GM06990 (cell line): ENCODE results near the gene FAM171A1.

Experiments
- DNase-seq: peaks from one replicate; pipeline ENCODE4 v3.0.0-alpha.2; 2011; ENCODE audit not compliant: insufficient read length; ENCODE audit errors: extremely low read depth
- H3K27me3 ChIP-seq: replicated peaks from 2 replicates; pipeline ENCODE4 v1.6.0; 2011; ENCODE audit warnings: low read length; ENCODE audit not compliant: control insufficient read depth, insufficient read depth
- H3K36me3 ChIP-seq: 2 replicates; pipeline ENCODE4 v1.5.1; 2011; ENCODE audit warnings: low read length; ENCODE audit not compliant: control insufficient read depth, insufficient read depth
- H3K4me3 ChIP-seq: replicated peaks from 2 replicates; pipeline ENCODE4 v1.5.1; 2011; ENCODE audit warnings: low read depth, mild to moderate bottlenecking, control low read depth, low read length
- CTCF ChIP-seq: IDR thresholded peaks from 2 replicates; pipeline ENCODE4 v1.5.1; 2011; ENCODE audit warnings: low read length, control low read depth, mild to moderate bottlenecking, inconsistent platforms; ENCODE audit not compliant: insufficient read depth, poor library complexity, severe bottlenecking

Gene FAM171A1

GRCh38 chr10:15296701-15297100 lies 74.4 kb downstream of the FAM171A1 start:
- no peak for TF ChIP-seq CTCF

GRCh38 chr10:15295537-15296325 lies 75.4 kb downstream of the FAM171A1 start:
- no peak for DNase-seq
- H3K4me3 ChIP-seq = no peak overlapping the region
- TF ChIP-seq CTCF = no peak
- H3K36me3 ChIP-seq = no peaks in the 10 kb centered on the region
- H3K27me3 ChIP-seq = no peaks in the 10 kb centered on the region

More at GRCh38 chr10:15296701-15297100, 74.4 kb downstream of the FAM171A1 start:
- Histone ChIP-seq H3K36me3 (no peaks in the 10 kb centered on the region), H3K4me3 (no peak overlapping the region), H3K27me3 (no peaks in the 10 kb centered on the region)
- no peak for DNase-seq

GRCh38 chr10:15293862-15294842 lies 76.9 kb downstream of the FAM171A1 start:
- Histone ChIP-seq H3K27me3 (no peaks in the 10 kb centered on the region), H3K36me3 (no peaks in the 10 kb centered on the region), H3K4me3 (no peak overlapping the region)
- no peak for TF ChIP-seq CTCF
- DNase-seq = no peak

GRCh38 chr10:15290671-15291070 lies 80.4 kb downstream of the FAM171A1 start:
- DNase-seq = no peak
- Histone ChIP-seq H3K27me3 (no peaks in the 10 kb centered on the region; the same call in 1 of the 2 replicates), H3K36me3 (no peaks in the 10 kb centered on the region), H3K4me3 (no peak overlapping the region)
- TF ChIP-seq CTCF = no peak

GRCh38 chr10:15290150-15290549 lies 80.9 kb downstream of the FAM171A1 start:
- Histone ChIP-seq H3K4me3 (no peak overlapping the region), H3K36me3 (no peaks in the 10 kb centered on the region), H3K27me3 (no peaks in the 10 kb centered on the region; the same call in none of the 2 replicates)
- DNase-seq = no peak
- no peak for TF ChIP-seq CTCF
